Activated gamma-delta T cell treated with Interleukin-2 at 50 U/mL for 16 hours (primary cell): ENCODE data around the gene ITGA3.
"Not testable (repeated sequence)": the region's sequence is repeated elsewhere in the genome, so short reads cannot be mapped to it uniquely, and the experiment has no call there.

Source experiments
- DNase-seq: peaks from one replicate; pipeline ENCODE4 v3.0.0-alpha.2; 2020

Gene ITGA3

GRCh38 chr17:50035945-50036344 is 20.0 kb upstream of the ITGA3 start:
- no peak for DNase-seq

GRCh38 chr17:50036455-50037261 is 19.3 kb upstream of the ITGA3 start:
- no peak for DNase-seq

- DNase-seq, result no peak
Measured at GRCh38 chr17:50037321-50038107, 18.4 kb upstream of the ITGA3 start.

DNA sequence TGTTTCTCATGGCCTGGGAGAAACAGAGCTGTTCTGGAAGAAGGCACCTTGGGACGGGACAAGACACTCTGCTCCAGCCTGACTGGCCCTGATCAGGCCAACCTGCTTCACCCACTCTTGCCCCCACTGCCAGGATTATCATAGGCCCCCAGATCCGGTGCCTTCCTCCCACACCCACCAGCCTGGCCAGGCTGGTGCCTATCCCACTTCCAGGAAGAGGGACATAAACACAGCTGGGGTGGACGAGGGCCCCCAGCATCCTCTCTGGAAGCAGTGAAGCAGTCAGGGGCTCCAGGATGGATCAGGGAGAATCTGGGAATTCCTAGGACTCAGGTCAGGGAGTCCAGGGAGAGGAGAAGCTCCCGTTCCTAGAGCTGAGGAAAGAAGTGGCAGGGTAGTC is 16.9 kb upstream of the ITGA3 start:
- no peak for DNase-seq

- not testable (repeated sequence) for DNase-seq
Measured at GRCh38 chr17:50040496-50040895, 15.4 kb upstream of the ITGA3 start.

DNA sequence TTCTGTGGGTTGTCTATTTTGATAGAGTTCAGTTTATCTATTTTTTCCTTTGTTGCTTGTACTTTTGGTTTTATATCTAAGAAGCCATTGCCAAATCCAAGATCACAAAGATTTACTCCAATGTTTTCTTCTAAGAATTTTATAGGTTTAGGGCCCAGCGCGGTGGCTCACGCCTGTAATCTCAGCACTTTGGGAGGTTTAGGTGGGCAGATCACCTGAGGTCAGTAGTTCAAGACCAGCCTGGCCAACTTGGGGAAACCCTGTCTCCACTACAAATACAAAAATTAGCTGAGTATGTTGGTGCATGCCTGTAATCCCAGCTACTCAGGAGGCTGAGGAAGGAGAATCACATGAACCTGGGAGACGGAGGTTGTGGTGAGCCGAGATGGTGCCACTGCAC is 13.7 kb upstream of the ITGA3 start:
- DNase-seq, result no peak

- DNase-seq, result no peak
Measured at GRCh38 chr17:50043290-50044148, 12.4 kb upstream of the ITGA3 start.

DNA sequence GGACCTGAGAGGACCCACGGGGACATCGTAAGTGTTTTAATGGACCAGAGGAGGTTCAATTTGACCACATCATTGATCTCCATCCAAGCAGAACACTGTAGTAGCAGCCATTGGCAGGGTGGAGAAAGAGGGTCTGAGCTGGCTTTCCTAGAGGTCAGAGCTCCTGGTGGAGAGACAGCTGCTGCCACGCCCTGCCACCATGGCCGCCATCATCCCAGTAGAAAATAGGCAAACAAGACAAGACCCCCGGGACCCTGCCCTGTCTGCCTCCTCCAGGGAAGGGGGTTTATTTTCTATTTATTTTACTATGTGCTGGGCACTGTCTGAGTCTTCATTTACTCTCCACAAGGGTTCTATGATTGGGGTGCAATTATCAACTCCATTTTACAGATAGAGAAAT is 11.4 kb upstream of the ITGA3 start:
- DNase-seq, result no peak

DNA sequence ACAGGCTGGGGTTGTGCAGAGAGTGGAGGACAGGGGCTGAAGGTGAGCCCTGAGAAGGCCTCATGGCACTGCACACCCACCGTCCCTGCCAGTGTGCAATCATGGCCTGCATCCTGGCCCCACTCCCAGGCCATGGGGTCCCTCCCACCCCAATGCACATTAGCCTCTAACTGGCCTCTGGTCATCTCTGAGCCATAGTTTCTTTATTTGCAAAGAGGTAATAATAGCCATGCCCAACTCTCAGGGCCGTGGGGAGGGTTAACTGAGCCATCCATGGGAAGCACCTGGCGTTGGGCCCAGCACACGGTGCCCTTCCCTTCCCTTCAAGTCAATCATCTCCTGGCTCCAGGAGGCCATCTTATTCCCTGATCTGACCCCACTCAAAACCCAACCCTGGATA is 10.8 kb upstream of the ITGA3 start:
- DNase-seq, result no peak

- no peak for DNase-seq
Measured at GRCh38 chr17:50046179-50046578, 9.7 kb upstream of the ITGA3 start.

- no peak for DNase-seq
Measured at GRCh38 chr17:50046667-50047066, 9.2 kb upstream of the ITGA3 start.

DNA sequence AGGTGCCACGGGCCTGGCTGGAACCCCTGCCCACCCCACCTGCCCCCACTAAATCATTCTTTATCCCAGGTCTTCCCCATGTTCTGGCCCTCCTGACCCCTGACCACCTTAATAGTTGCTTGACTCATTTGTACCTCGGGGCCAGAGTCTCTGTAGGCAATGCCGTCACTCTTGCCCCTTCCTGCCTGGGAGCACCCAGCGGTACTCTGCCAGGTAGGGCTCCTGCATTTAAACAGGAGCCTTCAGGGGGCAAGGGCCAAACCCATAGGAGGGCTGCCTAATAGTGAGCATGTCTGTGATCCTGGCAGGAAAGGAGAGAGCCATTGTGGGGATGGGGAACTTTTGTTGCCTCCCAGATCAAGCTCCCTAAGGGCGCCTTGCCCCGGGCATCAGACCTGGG is 8.8 kb upstream of the ITGA3 start:
- DNase-seq, result no peak

DNA sequence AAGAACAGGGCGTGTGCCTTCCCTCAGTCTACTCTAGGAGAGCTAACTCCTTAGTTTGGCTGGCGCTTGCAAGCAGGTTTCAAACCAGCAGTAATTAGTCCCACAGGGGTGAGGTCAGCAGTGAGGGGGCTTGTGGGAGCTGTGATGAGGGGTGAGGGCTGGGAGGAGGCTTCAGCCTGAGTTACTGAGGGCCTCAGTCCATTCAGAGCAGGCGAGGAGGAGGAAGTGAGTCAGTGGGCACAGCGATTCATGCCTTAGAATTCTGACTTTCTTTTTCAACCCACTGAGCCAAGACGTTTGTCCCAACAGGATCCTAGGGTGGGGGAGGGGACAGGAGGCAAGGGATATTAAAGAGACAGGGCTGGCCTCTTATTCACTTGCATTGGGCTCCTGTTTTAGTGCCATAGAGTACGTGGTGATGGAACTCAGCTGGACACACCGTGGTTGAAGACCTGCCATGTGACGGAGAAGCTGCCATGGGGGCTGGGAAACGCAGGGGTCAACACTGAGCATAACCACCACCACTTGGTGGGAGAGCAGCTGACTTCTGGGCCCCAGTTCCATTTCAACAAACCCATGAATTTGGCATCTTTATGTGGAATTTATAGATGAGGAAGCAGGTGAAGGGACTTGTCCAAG is 8.3 kb upstream of the ITGA3 start:
- DNase-seq, result no peak

- DNase-seq, result no peak
Measured at GRCh38 chr17:50048146-50048720, 7.7 kb upstream of the ITGA3 start.

- DNase-seq, result no peak
Measured at GRCh38 chr17:50048988-50049387, 6.9 kb upstream of the ITGA3 start.

DNA sequence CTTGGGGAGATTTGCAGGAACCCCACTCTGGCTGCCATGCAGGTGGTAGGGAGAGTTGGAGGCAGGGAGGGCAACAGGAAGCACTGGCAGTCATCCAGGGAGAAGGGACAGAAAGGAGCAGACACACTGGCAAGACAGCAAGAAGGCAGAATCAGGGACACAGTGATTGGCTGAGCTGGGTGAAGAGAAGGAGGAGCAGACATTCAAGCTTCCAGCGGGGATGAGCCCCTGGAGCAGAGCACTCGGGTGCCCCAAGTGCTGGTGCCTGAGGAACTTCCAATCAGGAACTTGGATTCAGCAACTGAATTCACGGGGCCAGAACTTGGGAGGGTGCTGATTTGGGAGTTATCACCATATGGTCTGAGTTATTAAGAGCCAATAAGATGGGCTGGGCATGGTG is 6.3 kb upstream of the ITGA3 start:
- no peak for DNase-seq

- no peak for DNase-seq
Measured at GRCh38 chr17:50050431-50051032, 5.4 kb upstream of the ITGA3 start.

DNA sequence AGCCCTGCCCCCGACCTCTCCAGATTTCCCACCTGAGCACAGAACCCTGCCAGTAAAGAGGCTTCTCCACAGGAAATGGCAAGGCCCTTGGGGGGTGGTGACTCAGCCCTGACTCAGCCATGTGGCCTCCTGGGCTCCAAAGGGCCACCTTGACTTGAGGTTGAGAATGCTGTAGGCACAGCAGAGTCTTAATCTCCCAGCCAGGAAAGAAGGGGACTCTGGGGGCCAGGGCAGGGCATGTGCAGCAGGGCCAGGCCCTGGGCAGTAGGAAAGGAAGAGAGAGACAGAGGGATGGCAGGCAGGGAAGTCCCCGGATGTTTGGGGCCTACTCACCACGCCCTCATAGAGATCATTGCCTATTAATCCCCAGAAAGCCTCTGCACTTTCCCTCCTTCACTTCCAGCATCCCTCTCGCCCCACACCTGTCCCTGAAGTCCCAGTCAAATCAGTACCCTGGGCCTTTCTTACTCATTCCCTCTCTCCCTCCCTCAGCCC is 4.8 kb upstream of the ITGA3 start:
- peak; percentile 30 for DNase-seq

DNA sequence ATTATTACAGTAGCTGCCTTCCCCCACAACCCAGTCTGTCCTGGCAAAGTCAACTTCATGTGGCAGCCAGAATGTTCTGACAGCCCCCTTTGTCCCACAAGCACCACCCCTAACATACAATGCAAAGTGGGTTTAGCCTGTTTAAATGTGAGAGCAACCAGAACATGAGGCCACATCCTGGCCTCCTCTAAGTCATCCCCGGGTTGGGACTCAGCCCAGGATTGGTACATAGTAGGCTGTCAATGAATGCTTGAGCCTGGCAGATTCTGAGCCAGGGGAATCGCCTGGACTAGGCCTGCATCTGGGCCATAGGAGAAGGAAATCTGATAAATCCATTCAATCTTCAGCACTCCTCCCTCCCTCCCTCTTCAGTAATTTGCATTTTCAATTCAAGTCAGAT is 4.3 kb upstream of the ITGA3 start:
- DNase-seq, result no peak

DNA sequence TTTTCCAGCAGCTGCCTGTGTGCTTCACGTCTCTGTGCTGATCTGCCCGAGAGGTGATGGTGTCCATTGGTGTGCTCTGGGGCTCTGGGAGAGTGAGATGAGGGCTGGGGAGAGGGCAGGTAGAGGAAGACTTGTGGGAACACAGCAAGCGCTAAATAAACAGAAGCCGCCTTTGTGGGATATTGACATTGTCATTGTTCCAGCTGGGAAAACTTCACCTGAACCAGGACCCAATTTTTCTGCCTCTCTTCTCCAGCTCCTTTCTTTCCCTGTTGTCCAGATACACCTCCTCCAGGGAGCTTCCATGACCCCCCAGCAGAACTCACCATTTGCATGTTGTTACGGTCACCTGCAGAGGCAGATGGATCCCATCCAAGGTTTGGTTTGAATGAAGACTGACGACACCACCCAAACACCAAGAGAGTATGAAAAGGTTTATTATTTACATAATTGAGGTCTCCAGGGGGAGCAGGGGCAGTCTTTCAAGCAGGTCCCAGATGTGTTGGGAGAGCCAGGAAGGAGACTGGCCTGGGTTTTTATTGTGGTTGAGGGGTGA is 3.6 kb upstream of the ITGA3 start:
- no peak for DNase-seq

- DNase-seq, result no peak
Measured at GRCh38 chr17:50052822-50053653, 2.9 kb upstream of the ITGA3 start.
